Measurements from ENCODE around the gene CELA3B.
"Not testable (repeated sequence)": the region's sequence is repeated elsewhere in the genome, so short reads cannot be mapped to it uniquely, and the experiment has no call there.

Gene CELA3B

DNA sequence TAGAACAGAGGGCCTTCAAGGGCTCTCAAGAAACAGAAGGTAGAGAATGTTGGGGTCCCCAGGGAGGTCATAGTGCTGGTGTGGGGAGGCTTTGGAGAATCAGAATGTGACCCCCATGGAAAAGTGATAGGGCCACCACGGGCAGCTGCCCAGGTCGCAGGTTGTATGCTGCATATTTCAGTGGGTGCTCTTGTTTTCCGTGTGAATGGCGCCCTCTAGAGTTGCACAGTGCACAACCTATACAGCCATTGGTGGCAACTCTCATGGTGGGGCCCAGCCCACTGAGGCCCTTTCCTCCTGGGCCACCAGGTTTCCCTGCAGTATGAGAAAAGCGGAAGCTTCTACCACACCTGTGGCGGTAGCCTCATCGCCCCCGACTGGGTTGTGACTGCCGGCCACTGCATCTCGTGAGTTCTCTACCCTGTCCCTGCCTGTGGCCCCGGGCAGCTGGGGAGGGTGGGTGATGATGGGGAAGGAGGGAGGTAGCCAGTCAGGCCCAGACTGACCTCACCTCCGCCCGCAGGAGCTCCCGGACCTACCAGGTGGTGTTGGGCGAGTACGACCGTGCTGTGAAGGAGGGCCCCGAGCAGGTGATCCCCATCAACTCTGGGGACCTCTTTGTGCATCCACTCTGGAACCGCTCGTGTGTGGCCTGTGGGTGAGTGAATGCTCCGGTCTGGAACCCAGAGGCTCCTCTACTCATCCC, 3.8 kb downstream of the CELA3B start:
- not testable (repeated sequence) for DNase-seq

DNA sequence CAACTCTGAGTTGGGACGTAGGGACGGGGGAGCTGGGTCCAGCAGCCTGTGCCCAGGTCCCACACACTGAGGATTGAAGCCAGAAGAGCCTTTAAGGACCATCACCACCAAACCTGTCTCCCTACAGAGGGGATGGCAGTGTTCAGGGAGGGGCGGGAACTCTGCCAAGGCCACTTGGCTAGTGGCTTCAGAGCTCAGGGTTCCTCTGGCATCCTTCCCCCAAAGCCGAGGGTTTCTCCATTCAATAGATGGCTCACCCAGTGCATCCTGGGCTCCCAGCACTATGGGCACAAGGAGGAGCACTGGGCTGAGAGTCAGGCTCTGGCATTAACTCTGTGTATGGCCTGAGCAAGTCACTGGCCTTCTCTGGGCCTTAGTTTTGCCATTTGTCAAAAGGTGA, 4.4 kb downstream of the CELA3B start:
- not testable (repeated sequence) for DNase-seq

DNA sequence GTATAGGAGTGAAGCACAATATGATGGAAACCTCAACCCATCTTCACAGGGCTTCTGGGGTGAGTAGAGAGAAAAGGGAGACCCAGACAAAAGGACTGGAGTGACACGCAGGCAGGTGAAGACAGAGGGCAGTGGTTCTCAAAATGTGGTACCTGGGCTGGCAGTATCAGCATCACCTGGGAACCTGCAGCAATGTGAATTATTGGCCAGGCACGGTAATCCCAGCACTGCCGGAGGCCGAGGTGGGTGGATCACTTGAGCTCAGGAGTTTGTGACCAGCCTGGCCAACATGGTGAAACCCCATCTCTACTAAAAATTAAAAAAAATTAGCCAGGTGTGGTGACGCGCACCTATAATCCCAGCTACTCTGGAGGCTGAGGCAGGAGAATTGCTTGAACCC, 5.3 kb downstream of the CELA3B start:
- DNase-seq, result not testable (repeated sequence)

DNA sequence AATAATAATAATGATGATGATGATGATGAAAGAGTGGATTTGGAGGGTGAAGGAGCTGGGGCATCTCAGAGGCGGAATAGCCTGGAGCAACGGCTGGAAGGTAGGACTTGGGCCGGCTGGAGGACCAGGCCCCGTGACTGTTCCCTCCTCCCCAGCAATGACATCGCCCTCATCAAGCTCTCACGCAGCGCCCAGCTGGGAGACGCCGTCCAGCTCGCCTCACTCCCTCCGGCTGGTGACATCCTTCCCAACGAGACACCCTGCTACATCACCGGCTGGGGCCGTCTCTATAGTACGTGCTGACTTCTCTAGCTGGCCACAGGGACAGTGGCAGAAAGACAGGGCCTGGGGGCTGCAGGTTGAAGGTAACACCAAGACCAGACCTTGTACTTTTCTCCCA, 6.7 kb downstream of the CELA3B start:
- not testable (repeated sequence) for DNase-seq

DNA sequence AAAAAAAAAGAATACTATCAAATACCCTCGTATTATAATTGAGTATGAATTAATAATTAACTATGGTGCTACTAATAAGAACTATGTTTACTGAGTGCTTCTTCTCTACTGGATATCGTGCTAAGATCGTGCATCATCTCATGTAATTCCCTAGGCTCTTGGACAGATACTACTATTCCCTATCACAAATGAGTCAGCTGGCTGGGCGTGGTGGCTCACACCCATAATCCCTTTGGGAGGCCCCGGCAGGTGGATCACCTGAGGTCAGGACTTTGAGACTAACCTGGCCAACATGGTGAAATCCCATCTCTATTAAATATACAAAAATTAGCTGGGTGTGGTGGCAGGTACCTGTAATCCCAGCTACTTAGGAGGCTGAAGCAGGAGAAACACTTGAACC, 9.1 kb downstream of the CELA3B start:
- not testable (repeated sequence) for DNase-seq

DNA sequence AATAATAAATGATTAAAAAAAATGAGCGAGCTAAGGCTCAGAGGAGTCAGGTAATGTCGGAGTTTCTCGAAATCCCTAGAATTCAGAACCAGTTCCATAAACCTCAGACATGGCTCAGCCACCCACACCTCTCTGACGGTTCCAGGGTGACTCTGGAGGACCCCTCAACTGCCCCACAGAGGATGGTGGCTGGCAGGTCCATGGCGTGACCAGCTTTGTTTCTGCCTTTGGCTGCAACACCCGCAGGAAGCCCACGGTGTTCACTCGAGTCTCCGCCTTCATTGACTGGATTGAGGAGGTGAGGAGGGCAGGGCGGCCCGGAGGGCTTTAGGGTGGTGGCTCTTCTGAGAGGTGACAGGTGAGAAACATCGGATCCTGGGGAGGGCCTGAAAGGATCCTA, 9.6 kb downstream of the CELA3B start:
- not testable (repeated sequence) for DNase-seq

DNA sequence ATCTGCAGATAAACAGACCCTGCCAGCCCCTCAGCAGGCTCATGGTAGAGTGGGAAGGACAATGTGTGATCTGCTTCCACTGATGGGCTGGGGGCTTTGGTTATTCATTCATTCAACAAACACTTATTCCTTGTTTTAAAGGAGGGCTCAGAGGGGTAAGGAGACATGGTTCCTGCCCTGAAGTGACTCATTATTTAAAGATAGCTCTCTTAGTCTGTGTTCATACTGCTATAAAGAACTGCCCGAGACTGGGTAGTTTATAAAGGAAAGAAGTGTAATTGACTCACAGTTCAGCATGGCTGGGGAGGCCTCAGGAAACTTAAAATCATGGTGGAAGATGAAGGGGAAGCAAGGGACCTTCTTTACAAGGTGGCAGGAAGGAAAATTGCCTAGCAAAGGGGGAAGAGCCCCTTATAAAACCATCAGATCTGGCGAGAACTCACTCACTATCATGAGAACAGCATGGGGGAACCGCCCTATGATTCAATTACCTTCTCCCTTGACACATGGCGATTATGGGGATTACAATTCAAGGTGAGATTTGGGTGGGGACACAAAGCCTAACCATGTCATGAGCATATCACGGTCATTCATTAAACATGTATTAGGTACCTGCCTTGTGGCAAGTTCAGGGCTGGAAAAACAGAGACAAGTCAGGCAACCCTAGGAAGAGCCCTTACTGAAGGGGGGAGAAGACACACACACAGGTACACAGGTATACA, 13.0 kb downstream of the CELA3B start:
- not testable (repeated sequence) for DNase-seq

DNA sequence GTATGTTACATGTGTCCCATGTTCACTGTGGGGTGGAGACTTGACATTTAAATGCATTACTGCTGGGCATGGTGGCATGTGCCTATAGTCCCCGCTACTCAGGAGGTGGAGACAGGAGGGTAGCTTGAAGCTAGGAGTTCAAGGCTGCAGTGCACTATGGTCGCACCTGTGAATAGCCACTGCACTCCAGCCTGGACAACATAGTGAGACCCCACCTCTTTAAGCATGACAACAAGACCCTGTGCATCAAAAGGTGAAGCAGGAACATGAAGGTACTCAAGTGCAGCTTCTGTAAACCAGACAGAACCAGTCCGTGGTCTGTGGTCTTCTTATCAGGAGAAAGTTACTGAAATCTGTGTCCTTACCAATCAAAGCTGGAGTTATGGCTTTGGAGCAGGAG, 15.4 kb downstream of the CELA3B start:
- not testable (repeated sequence) for DNase-seq

DNA sequence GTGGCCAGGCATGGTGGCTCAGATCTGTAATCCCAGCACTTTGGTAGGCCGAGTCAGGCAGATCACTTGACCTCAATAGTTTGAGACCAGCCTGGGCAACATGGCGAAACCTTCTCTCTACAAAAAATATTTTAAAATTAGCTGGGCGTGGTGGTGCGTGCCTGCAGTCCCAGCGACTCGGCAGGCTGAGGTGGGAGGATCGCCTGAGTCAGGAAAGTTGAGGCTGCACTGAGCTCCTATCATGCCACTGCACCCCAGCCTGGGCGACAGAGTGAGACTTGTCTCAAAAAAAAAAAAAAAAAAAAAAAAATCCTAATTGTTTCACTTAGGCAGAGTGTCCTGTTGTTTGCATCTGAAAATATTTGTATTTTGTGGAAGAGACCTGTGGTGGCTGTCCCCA, 17.9 kb downstream of the CELA3B start:
- DNase-seq, result not testable (repeated sequence)

DNA sequence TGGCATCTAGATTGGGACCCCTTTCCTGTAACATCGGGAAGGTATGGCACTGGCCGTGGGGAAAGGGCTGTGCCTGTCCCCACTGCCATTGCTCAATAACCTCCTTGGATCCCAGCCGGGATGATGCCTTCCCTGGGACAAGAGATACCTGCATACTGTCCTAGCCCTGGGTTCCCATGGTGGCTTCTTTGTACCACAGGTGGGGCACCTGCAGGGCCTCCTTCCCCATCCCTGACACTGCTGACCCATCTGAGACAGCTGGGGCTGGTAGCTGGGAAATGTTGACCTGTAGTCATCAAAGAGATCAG, 19.8 kb downstream of the CELA3B start:
- not testable (repeated sequence) for DNase-seq

DNA sequence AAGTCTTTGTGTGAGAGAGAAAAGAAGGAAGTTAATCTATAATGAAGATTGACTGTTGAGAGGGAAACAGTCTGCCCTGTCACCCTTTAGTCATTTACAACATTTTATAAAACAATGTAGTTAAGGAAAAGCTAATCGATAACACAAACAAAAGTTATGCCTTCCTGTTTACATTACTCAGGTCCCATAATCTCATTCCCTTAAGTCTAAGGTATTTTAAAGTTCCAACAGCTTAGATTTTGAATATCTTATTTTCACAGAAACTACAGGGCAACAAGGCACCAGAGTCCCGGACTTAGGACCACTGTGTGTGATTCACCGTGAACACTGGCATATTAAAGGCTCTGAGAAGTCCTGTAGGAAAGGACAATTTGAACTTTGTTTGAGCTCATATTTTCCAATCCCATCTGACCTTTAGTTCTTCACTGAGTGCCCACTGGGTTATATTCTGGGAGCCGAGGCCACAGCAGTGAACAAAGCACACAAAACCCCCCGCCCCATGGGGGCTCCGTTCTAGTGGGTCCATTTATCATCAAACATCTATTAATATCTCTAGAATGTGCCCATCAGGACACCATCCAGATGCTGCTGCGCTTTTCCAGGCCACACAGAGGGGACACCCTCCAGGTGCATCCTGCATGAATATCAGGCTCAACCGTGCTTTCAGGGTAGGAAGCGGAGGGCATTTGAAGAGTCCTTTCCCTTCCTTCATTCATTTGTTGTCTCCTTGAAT, 21.2 kb downstream of the CELA3B start:
- DNase-seq, result not testable (repeated sequence)

DNA sequence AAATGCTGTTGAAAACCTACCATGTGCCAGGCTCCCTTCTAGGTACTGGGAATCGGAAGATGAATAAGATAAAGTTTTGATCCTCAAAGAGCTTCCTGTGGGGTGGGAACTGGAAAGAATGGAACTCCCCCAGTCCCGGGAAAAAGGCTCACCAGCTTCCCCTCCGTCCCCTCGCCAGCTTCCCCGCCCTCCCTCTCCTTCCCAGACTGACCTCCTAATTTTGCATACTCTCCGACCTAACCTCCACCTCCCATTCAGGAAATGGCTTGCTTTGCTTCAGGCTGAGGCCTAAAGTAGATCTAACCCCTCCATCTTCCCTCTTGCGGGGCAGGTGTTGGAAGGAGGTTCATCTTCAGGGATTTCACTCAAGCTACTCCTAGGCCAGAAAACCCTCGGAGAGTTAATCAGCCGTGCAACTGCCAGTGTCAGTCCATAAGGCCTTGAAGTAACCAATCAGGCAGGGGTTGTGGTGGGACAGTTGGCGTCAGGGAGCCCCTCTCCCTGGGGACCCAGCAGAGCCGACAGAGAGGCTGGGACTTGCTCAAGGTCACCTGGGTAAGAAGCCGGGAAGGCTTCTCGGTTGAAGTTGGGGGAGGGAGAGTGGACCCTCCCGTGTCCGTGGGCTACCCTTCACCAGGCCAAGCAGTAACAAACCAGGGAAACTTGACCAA, 21.9 kb downstream of the CELA3B start:
- not testable (repeated sequence) for DNase-seq

DNA sequence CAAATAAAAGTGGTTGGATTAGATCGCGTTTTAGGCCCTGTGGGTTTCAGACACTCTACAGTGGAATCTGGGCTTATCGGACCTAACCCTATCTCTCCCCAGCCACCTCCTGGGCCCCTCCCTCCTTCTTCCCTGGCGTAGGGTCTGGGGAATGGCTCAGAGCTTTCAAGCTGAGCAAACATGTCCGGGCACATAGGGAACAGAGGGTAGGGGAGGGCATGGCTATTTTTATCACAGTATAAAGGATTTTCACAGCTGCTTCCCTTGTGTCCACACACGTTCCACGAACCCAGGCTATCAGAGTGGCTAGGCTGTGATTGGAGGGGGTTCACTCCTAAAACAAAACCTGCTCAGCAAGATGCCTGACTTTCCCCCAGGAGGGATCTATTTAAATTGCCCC, 22.8 kb downstream of the CELA3B start:
- DNase-seq, result not testable (repeated sequence)

DNA sequence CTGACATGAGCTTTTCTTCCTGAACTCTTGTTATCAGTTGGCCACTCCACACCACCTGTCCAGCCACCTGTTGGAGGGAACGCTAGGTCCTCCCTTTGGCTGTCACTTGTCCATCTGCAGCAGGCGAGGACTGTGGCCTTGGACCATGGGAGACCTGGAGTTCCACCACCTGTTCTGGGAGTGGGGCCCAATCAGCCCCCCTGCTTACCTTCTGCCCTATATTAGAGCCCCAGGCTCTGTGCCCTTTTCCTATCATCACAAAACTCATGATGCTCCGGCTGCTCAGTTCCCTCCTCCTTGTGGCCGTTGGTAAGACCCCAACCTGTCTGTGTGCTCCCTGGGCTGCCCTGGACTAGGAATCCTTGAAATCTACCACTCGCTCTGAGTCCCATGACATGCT, 24.6 kb downstream of the CELA3B start, which contains the start of gene CELA3A:
CELA3A (plus strand) TSS at position 249 of the 400 bp plus-strand sequence; CDS start at position 267, 18 bp downstream.
- no peak for DNase-seq

DNA sequence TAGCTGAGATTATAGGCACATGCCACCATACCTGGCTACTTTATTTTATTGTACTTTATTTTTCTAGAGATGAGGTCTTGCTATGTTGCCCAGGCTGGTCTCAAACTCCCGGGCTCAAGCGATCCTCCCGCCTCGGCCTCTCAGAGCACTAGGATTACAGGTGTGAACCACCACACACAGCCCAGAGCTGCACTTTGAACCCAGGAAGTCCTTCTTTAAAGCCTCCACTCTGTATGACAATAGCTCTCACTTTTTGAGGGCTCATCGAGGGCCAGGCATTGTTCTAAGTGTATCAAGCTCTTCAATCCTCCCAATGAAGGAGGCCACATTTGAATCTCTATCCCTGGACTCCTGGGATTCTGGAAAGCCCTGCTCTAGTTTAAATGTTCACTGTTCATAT, 25.6 kb downstream of the CELA3B start:
- not testable (repeated sequence) for DNase-seq

DNA sequence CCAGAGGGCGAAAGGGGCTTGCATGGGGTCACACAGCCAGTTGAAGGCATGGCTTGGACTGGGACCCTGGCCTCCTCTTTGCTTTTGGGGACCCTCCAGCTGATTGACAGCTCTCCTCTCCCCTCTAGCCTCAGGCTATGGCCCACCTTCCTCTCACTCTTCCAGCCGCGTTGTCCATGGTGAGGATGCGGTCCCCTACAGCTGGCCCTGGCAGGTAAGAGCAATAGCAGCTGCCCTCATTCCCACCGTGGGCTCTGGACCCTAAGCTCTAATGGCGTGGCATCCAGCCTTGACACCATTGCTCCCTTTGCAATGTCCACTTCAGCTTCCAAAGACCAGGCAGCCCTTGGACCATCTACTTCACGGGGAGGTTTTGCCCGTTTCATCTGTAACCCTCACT, 26.1 kb downstream of the CELA3B start:
- not testable (repeated sequence) for DNase-seq

DNA sequence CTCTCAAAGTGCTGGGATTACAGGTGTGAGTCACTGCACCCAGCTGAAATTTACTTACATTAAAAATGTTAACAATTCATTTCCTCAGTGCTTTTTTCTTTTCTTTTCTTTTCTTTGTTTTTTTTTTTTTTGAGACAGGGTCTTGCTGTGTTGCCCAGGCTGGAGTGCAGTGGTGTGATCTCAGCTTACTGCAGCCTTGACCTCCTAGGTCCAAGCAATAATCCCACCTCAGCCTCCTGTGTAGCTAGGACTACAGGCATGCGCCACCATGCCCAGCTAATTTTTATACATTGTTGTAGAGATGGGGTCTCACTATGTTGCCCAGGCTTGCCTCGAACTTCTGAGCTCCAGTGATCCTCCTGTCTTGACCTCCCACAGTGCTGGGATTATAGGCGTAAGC, 27.1 kb downstream of the CELA3B start:
- DNase-seq, result not testable (repeated sequence)

DNA sequence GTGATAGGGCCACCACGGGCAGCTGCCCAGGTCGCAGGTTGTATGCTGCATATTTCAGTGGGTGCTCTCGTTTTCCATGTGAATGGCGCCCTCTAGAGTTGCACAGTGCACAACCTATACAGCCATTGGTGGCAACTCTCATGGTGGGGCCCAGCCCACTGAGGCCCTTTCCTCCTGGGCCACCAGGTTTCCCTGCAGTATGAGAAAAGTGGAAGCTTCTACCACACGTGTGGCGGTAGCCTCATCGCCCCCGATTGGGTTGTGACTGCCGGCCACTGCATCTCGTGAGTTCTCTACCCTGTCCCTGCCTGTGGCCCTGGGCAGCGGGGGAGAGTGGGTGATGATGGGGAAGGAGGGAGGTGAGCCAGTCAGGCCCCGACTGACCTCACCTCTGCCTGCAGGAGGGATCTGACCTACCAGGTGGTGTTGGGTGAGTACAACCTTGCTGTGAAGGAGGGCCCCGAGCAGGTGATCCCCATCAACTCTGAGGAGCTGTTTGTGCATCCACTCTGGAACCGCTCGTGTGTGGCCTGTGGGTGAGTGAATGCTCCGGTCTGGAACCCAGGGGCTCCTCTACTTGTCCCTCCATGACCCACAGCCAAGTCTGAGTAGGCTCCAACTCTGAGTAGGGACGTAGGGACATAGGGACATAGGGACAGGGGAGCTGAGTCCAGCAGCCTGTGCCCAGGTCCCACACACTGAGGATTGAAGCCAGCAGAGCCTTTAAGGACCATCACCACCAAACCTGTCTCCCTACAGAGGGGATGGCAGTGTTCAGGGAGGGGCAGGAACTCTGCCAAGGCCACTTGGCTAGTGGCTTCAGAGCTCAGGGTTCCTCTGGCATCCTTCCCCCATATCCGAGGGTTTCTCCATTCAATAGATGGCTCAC, 28.7 kb downstream of the CELA3B start:
- not testable (repeated sequence) for DNase-seq

DNA sequence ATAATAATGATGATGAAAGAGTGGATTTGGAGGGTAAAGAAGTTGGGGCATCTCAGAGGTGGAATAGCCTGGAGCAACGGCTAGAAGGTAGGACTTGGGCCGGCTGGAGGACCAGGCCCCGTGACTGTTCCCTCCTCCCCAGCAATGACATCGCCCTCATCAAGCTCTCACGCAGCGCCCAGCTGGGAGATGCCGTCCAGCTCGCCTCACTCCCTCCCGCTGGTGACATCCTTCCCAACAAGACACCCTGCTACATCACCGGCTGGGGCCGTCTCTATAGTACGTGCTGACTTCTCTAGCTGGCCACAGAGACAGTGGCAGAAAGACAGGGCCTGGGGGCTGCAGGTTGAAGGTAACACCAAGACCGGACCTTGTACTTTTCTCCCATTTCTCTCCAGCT, 29.9 kb downstream of the CELA3B start:
- DNase-seq, result not testable (repeated sequence)

DNA sequence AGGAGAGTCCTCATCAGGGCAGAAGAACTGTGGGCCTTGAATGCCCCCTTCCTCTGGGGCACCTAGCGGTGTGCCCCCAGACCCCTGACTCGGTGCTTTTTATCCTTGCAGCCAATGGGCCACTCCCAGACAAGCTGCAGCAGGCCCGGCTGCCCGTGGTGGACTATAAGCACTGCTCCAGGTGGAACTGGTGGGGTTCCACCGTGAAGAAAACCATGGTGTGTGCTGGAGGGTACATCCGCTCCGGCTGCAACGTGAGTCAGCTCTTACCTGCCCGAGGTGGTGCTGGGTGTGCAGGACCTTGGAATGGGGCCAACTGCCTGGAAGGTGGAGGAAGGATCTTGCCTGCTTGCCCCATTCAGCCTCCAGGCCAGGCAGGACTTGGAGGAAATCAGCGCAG, 30.4 kb downstream of the CELA3B start:
- not testable (repeated sequence) for DNase-seq

DNA sequence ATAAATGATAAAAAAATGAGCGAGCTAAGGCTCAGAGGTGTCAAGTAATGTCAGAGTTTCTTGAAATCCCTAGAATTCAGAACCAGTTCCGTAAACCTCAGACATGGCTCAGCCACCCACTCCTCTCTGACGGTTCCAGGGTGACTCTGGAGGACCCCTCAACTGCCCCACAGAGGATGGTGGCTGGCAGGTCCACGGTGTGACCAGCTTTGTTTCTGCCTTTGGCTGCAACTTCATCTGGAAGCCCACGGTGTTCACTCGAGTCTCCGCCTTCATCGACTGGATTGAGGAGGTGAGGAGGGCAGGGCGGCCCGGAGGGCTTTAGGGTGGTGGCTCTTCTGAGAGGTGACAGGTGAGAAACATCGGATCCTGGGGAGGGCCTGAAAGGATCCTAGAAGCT, 32.7 kb downstream of the CELA3B start:
- DNase-seq, result not testable (repeated sequence)

DNA sequence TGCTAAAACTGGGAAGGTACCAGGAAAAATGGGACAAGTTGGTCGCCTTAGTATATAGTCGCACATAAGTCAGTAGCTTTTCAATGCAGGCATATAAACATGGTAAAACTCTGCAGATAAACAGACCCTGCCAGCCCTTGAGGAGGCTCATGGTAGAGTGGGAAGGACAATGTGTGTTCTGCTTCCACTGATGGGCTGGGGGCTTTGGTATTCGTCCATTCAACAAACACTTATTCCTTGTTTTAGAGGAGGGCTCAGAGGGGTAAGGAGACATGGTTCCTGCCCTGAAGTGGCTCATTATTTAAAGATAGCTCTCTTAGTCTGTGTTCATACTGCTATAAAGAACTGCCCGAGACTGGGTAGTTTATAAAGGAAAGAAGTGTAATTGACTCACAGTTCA, 35.9 kb downstream of the CELA3B start:
- not testable (repeated sequence) for DNase-seq
